Measurements from ENCODE around the gene CLCN7. TPM values are rescaled to one million over a fixed set of nuclear protein-coding genes. Genes with fewer than 3 reads are reported as not detected.
A peak's percentile ranks its signal among the peaks of the same experiment; 100 is the strongest.

Gene CLCN7
- total RNA-seq, 1 donor from 2014 or later: 49.8 TPM

DNA sequence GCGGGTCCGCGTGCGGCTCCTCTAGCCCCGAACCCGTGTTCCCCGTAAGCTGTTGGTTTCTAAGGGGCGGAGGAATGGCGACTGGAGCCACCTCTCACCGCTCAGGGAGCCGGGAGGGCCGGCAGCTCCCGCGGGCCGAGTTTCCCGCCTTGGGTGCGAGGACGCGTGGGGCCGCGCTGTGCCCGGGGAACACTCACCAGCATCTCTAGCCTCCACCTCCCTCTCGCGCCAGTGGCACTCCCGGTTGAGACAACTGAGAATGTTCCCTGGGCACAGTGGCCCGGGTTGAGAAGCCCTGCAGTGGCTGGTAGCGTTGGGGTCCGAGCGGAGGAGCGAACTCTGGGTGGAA, 18.9 kb upstream of the CLCN7 start:
- H3K9me3 ChIP-seq: no peaks in the 10 kb centered on the region
- H3K27ac ChIP-seq: peak overlapping the region; percentile 42
- TF ChIP-seq POLR2AphosphoS5 (IDR thresholded peaks at IDR 0.05; ENCODE audit: insufficient read depth in 1 of 2, low read depth in 1 of 2): no peak
- TF ChIP-seq POLR2A (IDR thresholded peaks at IDR 0.05): no peak
- TF ChIP-seq, protein P1, sequence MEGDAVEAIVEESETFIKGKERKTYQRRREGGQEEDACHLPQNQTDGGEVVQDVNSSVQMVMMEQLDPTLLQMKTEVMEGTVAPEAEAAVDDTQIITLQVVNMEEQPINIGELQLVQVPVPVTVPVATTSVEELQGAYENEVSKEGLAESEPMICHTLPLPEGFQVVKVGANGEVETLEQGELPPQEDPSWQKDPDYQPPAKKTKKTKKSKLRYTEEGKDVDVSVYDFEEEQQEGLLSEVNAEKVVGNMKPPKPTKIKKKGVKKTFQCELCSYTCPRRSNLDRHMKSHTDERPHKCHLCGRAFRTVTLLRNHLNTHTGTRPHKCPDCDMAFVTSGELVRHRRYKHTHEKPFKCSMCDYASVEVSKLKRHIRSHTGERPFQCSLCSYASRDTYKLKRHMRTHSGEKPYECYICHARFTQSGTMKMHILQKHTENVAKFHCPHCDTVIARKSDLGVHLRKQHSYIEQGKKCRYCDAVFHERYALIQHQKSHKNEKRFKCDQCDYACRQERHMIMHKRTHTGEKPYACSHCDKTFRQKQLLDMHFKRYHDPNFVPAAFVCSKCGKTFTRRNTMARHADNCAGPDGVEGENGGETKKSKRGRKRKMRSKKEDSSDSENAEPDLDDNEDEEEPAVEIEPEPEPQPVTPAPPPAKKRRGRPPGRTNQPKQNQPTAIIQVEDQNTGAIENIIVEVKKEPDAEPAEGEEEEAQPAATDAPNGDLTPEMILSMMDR (IDR thresholded peaks at IDR 0.05): no peak
- H3K4me1 ChIP-seq: peaks cover 25% of the 10 kb centered on the region
- intact Hi-C loops (cut with DNase I): loop anchor here (10.0 kb wide), 2 partner anchors 51 to 121 kb away; partner anchors contain the start of genes CRAMP1 and IFT140
- peak overlapping the region; percentile 66 to 93 for H3K4me3 ChIP-seq
- no peaks in the 10 kb centered on the region for H3K27me3 ChIP-seq
- peaks cover 0 to 30% of the 10 kb centered on the region in 2 donors for H3K36me3 ChIP-seq
- DNase-seq (ENCODE audit: extremely low spot score in 2 of 2): no peak

DNA sequence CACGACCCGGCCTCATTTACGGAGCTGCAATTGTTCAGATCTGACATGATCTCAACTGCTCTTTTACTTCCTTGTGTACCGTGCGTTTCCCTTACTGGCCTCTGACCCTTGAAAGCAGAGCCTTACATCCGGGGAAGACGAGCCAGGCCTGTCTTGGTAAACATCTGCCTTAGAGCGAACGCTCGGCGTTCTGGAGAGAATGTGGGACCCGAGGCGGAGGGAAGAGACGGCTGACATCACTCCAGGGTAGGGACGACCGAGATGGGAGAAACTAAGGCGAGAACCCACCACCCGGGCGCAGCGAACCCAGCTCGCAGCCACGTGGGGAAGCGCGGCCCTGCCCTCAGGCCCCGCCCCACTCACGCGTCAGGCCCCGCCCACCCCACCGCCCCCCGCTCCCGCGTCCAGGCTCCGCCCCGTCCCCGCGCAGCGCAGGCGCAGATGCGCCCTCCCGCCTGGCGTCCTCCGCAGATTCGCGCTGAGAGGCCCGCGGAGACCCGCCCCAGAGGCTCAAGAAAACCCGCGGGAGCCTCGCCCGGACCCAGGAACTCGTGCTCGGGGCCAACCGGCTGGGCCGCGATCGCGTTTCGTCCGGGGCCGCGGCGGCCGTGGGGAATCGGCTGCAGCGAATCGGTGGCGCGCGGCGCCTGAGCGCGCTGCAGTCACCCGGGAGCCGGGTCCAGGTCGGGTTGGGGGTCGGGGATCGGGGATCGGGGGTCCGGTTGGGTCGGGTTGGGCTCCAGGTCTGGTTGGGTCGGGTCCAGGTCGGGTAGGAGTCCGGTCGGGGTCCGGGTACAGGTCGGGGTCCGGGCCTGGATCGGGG, 18.3 kb upstream of the CLCN7 start, which contains the start of gene TELO2:
TELO2 (plus strand) TSS at position 438 of the 823 bp plus-strand sequence. CDS start 922 bp downstream, outside the sequence.
- Histone ChIP-seq H3K4me3 (peak within 1 kb of the TSS; percentile 66 to 93), H3K36me3 (peaks cover 0 to 29% of the 10 kb centered on the region in 2 donors), H3K4me1 (peaks cover 25% of the 10 kb centered on the region), H3K27me3 (no peaks in the 10 kb centered on the region), H3K27ac (peak within 1 kb of the TSS; percentile 63), H3K9me3 (no peaks in the 10 kb centered on the region)
- no peak for TF ChIP-seq POLR2A (IDR thresholded peaks at IDR 0.05)
- TF ChIP-seq POLR2AphosphoS5 (IDR thresholded peaks at IDR 0.05; ENCODE audit: insufficient read depth in 1 of 2, low read depth in 1 of 2): peak in 1 of 2 donors; percentile 44
- no peak for DNase-seq (ENCODE audit: extremely low spot score in 2 of 2)
- intact Hi-C loops (cut with DNase I): loop anchor here (10.0 kb wide), 2 partner anchors 52 to 122 kb away; partner anchors contain the start of genes CRAMP1 and IFT140

DNA sequence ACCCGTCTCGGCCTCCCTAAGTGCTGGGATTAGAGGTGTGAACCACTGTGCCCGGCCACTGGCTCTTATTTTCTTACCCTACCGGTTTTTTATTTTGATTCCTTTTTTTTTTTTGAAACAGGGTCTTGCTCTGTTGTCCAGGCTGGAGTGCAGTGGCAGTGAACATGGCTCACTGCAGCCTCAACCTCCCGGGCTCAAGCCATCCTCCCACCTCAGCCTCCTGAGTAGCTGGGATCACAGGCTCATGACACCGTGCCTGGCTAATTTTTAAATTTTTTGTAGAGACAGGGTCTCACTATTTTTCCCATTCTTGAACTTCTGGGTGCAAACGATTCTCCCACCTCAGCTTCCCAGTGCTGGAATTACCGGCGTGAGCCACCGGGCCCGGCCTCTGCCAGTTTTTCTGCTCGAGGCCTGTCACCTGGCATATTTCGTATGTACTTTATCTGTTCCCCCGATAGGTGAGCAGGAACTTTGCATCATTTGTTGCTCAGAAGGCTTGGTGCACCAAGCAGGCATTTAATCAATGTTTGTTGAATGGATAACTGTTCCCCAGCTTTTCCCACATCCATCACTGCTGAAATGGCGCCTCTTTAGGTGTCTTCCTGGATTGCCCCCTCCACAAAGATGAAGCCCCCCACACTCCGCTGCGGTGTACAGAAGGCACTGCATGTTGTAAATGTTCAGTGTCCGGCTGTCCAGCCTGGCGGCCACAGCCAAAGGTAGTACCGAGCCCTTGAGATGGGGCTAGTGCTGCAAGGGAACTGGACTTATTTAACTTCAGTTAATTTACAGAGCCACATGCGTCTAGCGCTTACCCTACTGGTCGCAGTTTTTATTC, 17.5 kb upstream of the CLCN7 start:
- no peaks in the 10 kb centered on the region for H3K9me3 ChIP-seq
- no peaks in the 10 kb centered on the region for H3K27me3 ChIP-seq
- TF ChIP-seq POLR2A (IDR thresholded peaks at IDR 0.05): no peak
- TF ChIP-seq POLR2AphosphoS5 (IDR thresholded peaks at IDR 0.05; ENCODE audit: insufficient read depth in 1 of 2, low read depth in 1 of 2): no peak
- TF ChIP-seq, protein P1 (IDR thresholded peaks at IDR 0.05): no peak
- peaks cover 0 to 21% of the 10 kb centered on the region in 2 donors for H3K36me3 ChIP-seq
- DNase-seq (ENCODE audit: extremely low spot score in 2 of 2): no peak
- H3K27ac ChIP-seq: peak overlapping the region; percentile 63
- peak overlapping the region; percentile 66 to 93 for H3K4me3 ChIP-seq
- H3K4me1 ChIP-seq: peaks cover 25% of the 10 kb centered on the region
- intact Hi-C loops (cut with DNase I): loop anchor here (10.0 kb wide), 2 partner anchors 52 to 122 kb away; partner anchors contain the start of genes CRAMP1 and IFT140

DNA sequence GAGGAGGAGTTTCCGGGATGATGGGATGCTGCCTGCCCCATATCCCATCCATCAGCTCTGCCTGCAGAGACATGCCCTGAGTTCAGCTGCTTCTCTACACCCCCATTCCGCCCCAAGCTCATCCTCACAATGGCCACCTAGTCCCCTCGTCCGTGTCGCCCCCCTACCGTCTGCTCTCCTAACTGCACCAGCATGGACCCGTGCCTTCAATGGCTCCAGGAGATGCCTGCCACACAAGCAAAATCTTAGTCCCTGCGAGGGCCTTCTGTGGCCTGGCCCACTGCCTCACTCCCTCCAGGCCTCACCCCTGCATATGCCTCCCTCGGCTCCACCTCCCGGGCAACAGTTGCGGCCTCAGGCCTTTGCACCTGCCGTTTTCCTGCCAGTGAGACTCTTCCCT, 16.5 kb upstream of the CLCN7 start:
- DNase-seq (ENCODE audit: extremely low spot score in 2 of 2): no peak
- no peaks in the 10 kb centered on the region for H3K27me3 ChIP-seq
- peaks cover 25% of the 10 kb centered on the region for H3K4me1 ChIP-seq
- intact Hi-C loops (cut with DNase I): loop anchor here (10.0 kb wide), 2 partner anchors 53 to 123 kb away; partner anchors contain the start of genes CRAMP1 and IFT140
- no peak overlapping the region for H3K27ac ChIP-seq
- H3K9me3 ChIP-seq: no peaks in the 10 kb centered on the region
- no peak overlapping the region for H3K4me3 ChIP-seq
- no peak for TF ChIP-seq POLR2A (IDR thresholded peaks at IDR 0.05)
- no peak for TF ChIP-seq POLR2AphosphoS5 (IDR thresholded peaks at IDR 0.05; ENCODE audit: insufficient read depth in 1 of 2, low read depth in 1 of 2)
- TF ChIP-seq, protein P1 (IDR thresholded peaks at IDR 0.05): no peak
- H3K36me3 ChIP-seq: peaks cover 0 to 14% of the 10 kb centered on the region in 2 donors

DNA sequence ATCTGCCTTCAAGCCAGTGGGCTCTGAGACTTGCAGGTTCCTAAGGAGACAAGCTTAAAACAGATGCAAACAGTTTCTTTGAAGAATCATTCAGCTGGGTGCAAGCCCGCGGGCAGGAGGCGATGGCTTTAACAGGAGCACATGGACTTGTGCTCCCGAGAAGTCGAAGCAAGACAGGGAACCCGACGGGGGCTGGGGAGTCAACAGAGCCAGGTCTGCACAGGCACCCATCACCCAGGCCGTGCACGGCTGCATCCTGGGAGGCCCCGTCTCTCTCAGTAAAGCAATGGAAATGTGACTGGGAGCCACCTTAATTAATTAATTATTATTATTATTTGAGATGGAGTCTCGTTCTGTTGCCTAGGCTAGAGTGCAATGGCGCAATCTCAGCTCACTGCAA, 14.2 kb upstream of the CLCN7 start:
- no peak overlapping the region for H3K4me3 ChIP-seq
- H3K9me3 ChIP-seq: no peaks in the 10 kb centered on the region
- intact Hi-C loops (cut with DNase I): no loop called here
- H3K27me3 ChIP-seq: no peaks in the 10 kb centered on the region
- peaks cover 14% of the 10 kb centered on the region for H3K4me1 ChIP-seq
- H3K27ac ChIP-seq: no peak overlapping the region
- H3K36me3 ChIP-seq: no peaks in the 10 kb centered on the region
- no peak for DNase-seq (ENCODE audit: extremely low spot score in 2 of 2)
- TF ChIP-seq, protein P1 (IDR thresholded peaks at IDR 0.05): no peak
- no peak for TF ChIP-seq POLR2AphosphoS5 (IDR thresholded peaks at IDR 0.05; ENCODE audit: insufficient read depth in 1 of 2, low read depth in 1 of 2)
- no peak for TF ChIP-seq POLR2A (IDR thresholded peaks at IDR 0.05)
